HG02623 (cell line): ENCODE data around the gene ASCL3.
"Not testable (repeated sequence)": the region's sequence is repeated elsewhere in the genome, so short reads cannot be mapped to it uniquely, and the experiment has no call there.

Experiments used
- ATAC-seq: cut with Tn5 transposase; IDR thresholded peaks from one replicate; pipeline ENCODE4 v1.9.1; 2021; ENCODE audit warnings: moderate library complexity; ENCODE audit not compliant: unreplicated experiment

ASCL3 gene, protein sequence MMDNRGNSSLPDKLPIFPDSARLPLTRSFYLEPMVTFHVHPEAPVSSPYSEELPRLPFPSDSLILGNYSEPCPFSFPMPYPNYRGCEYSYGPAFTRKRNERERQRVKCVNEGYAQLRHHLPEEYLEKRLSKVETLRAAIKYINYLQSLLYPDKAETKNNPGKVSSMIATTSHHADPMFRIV

DNA sequence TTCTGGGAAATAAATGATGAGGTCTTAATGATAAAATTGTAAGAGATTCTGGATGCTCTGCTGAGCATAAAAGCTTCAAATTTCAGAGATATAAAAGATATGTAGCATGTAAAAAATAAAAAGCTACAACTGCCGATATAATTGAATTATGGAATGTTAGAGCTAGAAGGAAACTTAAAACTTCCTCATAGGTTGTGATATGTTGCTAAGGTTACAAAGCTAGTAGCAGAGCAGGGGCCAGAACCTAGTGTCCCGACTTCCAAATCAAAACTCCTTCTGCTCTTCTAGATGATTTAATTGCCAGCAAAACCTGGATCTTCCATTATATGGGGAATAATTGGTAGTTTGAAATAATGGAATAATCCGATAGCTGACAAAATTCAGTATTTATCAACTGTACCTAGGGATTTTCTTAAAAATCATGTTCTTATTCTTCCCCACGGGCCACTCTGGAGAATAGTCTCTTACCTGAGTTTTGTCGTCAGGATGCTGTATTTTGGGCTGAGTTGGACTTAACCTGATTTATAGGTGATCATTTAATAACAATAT, at the start of gene ASCL3:
ASCL3 (minus strand) TSS at position 499 of the 549 bp plus-strand sequence. CDS start 4,855 bp downstream, outside the sequence.
- ATAC-seq = no peak

DNA sequence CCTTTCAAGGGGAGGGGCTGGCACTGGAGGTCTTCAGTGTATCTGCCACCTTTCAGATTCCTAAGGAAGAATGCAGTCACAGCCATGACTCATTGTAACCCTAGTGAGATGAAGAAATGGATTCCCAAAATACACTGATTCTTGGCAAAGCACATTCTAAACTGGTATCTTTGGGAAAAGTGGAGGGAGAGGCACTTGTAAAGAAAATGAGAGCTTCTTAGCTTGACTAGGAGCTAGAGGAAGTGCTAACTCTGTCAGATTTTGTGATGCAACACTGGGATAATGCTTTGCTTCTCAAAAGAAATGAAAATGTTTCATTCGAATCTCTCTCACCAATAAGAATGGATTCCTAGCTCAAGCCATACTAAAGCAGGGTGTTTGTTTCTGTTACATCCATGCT, 46.6 kb upstream of the ASCL3 start:
- ATAC-seq = no peak

- no peak for ATAC-seq
Measured at GRCh38 chr11:8988329-8989234, 45.8 kb upstream of the ASCL3 start.

DNA sequence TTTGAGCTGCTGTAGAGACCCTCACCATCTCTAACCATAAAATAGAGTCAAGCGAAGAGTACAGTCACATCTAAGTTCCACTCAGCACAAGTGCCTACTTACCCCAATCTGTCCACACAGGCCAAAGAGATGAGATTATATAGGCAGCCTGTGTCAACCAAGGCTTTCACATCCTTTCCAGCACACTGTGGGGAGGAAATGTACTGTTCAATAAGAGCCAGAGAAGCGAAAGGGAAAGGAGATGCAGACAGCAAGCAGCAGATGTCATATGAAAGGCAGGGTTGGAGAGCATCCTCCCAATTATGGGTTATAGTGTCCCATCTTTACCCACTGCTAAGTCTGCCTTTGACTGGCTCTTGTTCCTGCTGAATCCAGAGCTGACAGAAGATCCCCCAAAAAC, 44.6 kb upstream of the ASCL3 start:
- ATAC-seq = no peak

DNA sequence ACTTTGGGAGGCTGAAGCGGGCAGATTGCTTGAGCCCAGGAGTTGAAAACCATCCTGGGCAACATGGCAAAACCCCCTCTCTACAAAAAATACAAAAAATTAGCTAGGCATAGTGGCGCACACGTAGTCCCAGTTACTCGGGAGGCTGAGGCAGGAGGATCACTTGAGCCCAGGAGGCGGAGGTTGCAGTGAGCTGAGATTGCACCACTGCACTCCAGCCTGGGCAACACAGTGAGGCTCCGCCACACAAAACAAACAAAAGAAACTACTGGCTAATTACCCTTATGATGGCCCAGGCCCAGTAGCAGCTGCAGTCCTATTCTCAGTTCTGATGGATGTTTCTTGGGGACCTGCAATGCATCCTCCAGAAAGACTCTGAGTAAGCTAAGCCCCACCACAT, 44.0 kb upstream of the ASCL3 start:
- not testable (repeated sequence) for ATAC-seq

GRCh38 chr11:8985462-8985861, 42.6 kb upstream of the ASCL3 start:
- ATAC-seq = no peak

DNA sequence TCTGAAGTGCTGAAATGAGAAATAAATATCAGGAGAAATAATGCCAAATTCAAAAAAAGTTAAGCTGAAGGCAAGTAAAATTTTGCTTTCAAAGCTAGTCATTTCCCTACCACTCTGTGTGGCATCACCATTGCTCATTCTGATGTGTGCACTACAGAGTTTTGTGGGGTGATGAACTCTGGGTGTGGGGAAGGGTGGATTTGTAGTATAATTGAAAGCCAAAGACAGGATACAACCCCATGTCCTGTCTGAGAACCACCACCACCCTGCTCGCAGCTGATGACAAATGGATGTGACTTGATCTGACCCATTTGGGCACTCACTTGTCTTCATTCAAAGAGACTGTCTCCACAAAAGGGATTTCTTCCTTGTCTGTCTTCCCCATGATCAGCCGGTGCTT, 40.7 kb upstream of the ASCL3 start:
- no peak for ATAC-seq

GRCh38 chr11:8980485-8980884, 37.7 kb upstream of the ASCL3 start:
- no peak for ATAC-seq

DNA sequence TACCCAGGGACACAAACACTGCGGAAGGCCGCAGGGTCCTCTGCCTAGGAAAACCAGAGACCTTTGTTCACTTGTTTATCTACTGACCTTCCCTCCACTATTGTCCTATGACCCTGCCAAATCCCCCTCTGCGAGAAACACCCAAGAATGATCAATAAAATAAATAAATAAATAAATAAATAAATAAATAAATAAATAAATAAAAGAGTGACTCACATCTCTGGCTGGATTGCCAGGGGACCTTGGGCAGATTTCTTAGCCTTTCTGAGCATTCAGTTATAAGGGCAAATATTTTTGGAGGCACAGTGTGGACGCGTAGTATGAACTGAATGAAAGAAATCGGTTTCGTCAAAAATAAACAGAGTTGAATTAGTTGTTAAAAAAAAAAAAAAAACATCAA, 36.5 kb upstream of the ASCL3 start:
- ATAC-seq = not testable (repeated sequence)

GRCh38 chr11:8973121-8973520, 30.3 kb upstream of the ASCL3 start:
- no peak for ATAC-seq

DNA sequence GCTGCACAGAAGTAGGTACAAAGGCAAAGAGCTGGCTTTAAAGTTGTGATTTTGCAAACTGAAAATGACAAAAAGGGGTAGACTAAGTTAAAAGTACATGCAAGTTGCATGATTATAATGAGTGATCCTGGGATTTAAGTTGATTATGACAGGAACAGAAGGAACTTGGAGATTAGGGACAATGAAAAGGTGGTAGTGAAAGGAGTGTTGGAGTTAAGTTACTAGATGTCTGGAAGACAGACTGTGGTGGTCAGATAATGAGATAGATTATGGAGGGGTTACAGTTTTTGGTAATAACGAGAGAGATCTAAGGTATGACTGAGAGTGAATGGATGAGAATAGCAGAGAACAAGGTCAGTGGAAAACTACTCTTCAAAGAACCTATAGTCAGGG, 29.1 kb upstream of the ASCL3 start:
- ATAC-seq = no peak

- no peak for ATAC-seq
Measured at GRCh38 chr11:8971196-8971923, 28.5 kb upstream of the ASCL3 start.

DNA sequence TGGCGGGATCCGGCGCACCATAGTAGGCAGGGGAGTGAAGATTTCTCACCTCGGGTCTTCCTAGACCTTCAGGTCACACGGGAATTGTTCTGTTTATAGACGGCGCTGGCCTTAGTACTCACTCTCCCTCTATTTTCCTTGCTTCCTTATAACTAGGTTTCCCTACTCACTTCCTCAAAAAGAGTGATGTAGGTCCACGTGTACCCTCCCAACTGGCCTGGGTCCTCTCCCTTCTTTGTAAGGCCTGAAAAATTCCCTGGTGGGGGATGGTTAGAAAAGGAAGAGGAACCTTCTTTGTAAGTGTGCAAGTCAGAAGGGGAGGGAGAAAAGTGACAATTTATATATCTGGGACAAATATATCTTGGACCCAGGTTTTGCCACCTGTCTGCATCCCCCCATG, 24.4 kb upstream of the ASCL3 start:
- no peak for ATAC-seq

- ATAC-seq = peak; percentile 82
Measured at GRCh38 chr11:8964324-8965320, 21.8 kb upstream of the ASCL3 start, which contains the start of gene TMEM9B. TMEM9B (minus strand) TSS chr11:8964442; CDS start chr11:8964313, 129 bp downstream.

DNA sequence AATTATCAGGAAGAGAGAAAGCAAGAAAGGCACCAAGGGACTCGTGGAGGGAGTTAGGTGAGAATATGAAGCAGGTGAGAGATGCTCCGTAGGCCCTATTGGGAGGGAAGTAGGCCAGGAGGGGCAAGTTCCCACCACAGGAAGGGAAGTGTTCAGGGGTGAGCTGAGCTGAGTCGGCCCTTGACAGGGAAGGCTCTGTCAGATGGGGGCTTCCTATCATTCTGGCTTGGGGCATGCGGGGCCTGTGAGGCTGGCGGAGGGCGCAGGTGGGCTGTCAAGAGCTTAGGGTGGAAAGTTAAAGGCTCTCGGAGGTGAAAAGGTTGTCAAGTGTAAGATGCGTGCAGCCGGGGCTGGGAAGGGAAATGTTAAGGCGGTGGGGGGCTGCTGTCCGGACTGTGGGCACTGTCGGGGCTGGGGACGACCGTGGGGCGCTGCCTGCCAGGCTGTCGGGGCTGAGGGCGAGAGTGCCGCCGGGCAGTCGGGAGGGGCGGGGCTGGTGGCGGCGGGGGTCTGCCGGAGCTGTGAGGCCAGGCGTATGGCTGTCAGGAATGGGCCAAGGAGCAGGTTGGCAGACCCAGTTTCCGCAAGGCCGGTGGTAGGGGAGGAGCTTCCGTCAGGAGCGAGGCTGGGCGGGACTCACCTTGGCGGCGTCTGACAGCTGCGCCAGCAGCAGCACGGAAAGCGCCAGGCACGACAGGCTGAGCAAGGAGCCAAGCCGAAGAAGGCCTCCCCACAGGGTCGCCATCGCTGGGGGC, 20.9 kb upstream of the ASCL3 start:
- peak; percentile 62 for ATAC-seq

DNA sequence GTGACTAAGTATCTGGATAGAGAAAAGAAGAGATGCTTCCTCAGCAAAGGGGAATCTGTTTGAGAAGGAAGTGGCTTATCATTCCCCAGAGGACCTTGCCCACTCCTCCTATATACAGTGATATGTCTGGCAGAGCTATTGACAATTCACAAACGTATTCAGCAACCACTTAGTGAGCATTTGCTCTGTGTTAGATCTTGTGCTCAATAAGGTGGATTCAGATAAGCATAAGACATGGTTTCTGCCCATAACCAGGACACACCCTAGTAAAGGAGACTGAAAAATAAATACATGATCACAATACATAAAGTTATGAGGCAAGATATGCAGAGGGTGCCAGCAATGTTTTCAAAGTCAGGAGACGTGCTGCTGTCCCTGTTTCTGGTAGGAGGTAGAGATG, 20.0 kb upstream of the ASCL3 start:
- no peak for ATAC-seq

DNA sequence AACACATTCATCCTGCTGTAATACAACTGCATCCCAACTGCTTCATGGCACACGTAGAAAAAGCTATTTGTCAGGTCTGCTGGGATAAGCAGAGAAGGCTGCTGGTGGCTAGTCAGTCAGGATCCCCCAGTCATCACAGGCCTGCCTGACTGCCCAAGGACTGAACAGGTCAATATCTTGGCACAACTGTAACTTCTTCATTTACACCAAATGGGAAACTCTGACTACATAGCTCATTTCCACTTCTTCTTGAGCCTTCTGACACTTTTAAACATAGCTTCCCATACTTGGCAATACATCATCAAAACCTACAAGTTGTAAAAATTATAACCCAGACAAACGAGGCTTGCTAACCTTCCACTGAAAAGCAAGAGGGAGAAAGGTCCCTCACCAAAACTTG, 18.6 kb upstream of the ASCL3 start:
- ATAC-seq = no peak

DNA sequence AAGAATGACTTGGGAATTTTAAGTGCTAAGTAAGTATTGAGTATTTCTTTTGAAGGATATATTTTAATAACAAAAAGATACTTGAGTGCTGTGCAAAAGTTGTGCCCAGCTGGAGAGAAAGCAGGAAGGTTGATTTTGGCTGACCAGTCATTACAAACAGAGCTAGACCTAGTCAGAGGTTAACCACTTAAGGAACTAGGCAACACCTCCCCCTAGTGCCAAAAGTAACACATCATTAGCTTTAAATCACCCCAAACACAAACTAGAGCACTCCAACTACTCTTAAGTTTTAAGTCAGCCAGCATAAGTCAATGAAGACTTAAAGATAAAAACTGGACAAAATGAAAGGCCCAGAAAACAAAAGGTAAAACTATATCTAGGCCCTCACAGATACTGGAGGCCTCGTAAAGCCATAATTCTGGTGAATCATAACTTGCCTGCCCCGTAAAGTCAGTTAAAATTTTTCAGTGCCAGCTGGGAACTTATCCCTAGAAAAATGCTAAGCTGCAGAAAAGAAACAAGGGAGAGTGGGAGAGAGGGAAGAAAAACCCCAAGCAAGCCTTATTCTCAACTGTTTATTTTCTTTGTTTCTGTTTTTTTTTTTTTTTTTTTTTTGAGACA, 16.8 kb upstream of the ASCL3 start:
- ATAC-seq = peak; percentile 28

DNA sequence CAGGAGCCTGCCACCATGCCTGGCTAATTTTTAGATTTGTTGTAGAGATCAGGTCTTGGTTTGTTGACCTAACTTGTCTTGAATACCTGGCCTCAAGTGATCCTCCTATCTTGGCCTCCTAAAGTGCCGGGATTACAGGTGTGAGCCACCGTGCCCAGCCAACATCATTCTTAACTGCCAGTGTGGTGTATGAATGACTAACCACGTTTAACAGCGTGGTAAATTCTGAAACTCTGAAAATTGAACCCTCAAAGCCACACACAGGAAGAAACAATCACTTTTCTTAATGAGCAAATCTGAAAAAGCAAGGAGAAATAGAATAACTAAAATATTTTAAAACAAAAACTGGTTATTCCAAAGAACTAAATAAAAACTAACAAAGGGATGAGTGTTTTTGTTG, 14.0 kb upstream of the ASCL3 start:
- ATAC-seq = no peak
